HCT116 (cell line): ENCODE data around the gene CD200.

ENCODE experiments used
- CEBPB ChIP-seq: IDR thresholded peaks from 2 replicates; pipeline ENCODE4 v1.6.1; 2012; ENCODE audit warnings: low read depth
- CTCF ChIP-seq, 3 experiments: fragments of 200-600 bp in 1 of 3; sonication (generic) in 1 of 3; IDR thresholded peaks in 2 of 3; conservative IDR thresholded peaks in 1 of 3; 2 replicates each; pipeline ENCODE4 v1.5.1; 2012 to 2017; ENCODE audit warnings: low read depth in 2 of 3, low read length in 2 of 3, antibody characterized with exemption in 1 of 3, borderline replicate concordance in 1 of 3, control low read depth in 1 of 3, mild to moderate bottlenecking in 1 of 3, mixed read lengths in 1 of 3, mixed run types in 1 of 3, moderate library complexity in 1 of 3; ENCODE audit not compliant: insufficient read depth in 1 of 3
- ELF1 ChIP-seq: IDR thresholded peaks from 2 replicates; pipeline ENCODE4 v1.6.1; 2012; ENCODE audit warnings: low read depth, borderline replicate concordance
- EZH2phosphoT487 ChIP-seq: fragments of 200-600 bp; IDR thresholded peaks from 2 replicates; pipeline ENCODE4 v1.6.1; 2018; ENCODE audit warnings: antibody characterized with exemption, borderline replicate concordance
- FOSL1 ChIP-seq: IDR thresholded peaks from 2 replicates; pipeline ENCODE4 v1.6.1; 2012; ENCODE audit warnings: low read depth
- POLR2A ChIP-seq: IDR thresholded peaks from 2 replicates; pipeline ENCODE4 v1.7.0; 2011; ENCODE audit warnings: borderline replicate concordance; ENCODE audit not compliant: insufficient read depth, insufficient read length; ENCODE audit errors: extremely low read depth
- POLR2AphosphoS5 ChIP-seq: IDR thresholded peaks from 2 replicates; pipeline ENCODE4 v1.6.1; 2011; ENCODE audit warnings: mild to moderate bottlenecking, low read depth, low read length, moderate library complexity
- RAD21 ChIP-seq: IDR thresholded peaks from 2 replicates; pipeline ENCODE4 v1.6.1; 2012; ENCODE audit warnings: low read depth, mild to moderate bottlenecking
- REST ChIP-seq: IDR thresholded peaks from 2 replicates; pipeline ENCODE4 v1.6.1; 2012; ENCODE audit warnings: low read depth

GRCh38 chr3:112365636-112366035 is 32.7 kb downstream of the CD200 start:
- no peak for TF ChIP-seq REST
- TF ChIP-seq CTCF (IDR thresholded peaks at IDR 0.05 in 2 of 3, conservative IDR thresholded peaks at IDR 0.05 in 1 of 3; ENCODE audit: borderline replicate concordance in 1 of 3, insufficient read depth in 1 of 3, low read depth in 2 of 3, low read length in 2 of 3): no peak
- TF ChIP-seq POLR2A: no peak
- TF ChIP-seq POLR2AphosphoS5: no peak
- TF ChIP-seq RAD21: no peak
- TF ChIP-seq EZH2phosphoT487: no peak
- TF ChIP-seq FOSL1: no peak
- no peak for TF ChIP-seq CEBPB
- no peak for TF ChIP-seq ELF1
